Endodermal cell (in vitro differentiated cells): ENCODE data around the gene FMO4. TPM values are rescaled to one million over a fixed set of nuclear protein-coding genes. Genes with fewer than 3 reads are reported as not detected.

Experiments used
- DNase-seq: peaks from one replicate; pipeline ENCODE4 v3.0.0-alpha.2; 2017
- H3K27ac ChIP-seq: 2 replicates; pipeline ENCODE4 v1.5.1; 2013; ENCODE audit warnings: mild to moderate bottlenecking, low read depth, low read length, moderate library complexity
- H3K27me3 ChIP-seq: 2 replicates; pipeline ENCODE4 v1.6.1; 2013; ENCODE audit warnings: mild to moderate bottlenecking, low read length, moderate library complexity; ENCODE audit not compliant: insufficient read depth, control insufficient read depth, poor library complexity, severe bottlenecking
- H3K36me3 ChIP-seq: 2 replicates; pipeline ENCODE4 v1.7.0; 2013; ENCODE audit warnings: mild to moderate bottlenecking, low read length, moderate library complexity; ENCODE audit not compliant: control insufficient read depth, insufficient read depth
- H3K4me1 ChIP-seq: one replicate; pipeline ENCODE4 v1.7.0; 2013; ENCODE audit warnings: low read length; ENCODE audit not compliant: control insufficient read depth, insufficient read depth
- H3K4me3 ChIP-seq: 2 replicates; pipeline ENCODE4 v1.5.1; 2013; ENCODE audit warnings: mild to moderate bottlenecking, low read length, moderate library complexity
- H3K9ac ChIP-seq: 2 replicates; pipeline ENCODE4 v1.6.1; 2013; ENCODE audit warnings: mild to moderate bottlenecking, low read length, moderate library complexity; ENCODE audit not compliant: poor library complexity, severe bottlenecking; ENCODE audit errors: extremely low read depth
- H3K9me3 ChIP-seq: 2 replicates; pipeline ENCODE4 v1.6.1; 2013; ENCODE audit warnings: mild to moderate bottlenecking, low read length, moderate library complexity; ENCODE audit not compliant: control insufficient read depth
- H3K27ac Mint-ChIP-seq: 2 replicates; pipeline ENCODE4 v1.8.0; 2020; ENCODE audit warnings: mixed read lengths
- H3K27me3 Mint-ChIP-seq: 2 replicates; pipeline ENCODE4 v1.8.0; 2021; ENCODE audit warnings: mild to moderate bottlenecking, mixed read lengths; ENCODE audit not compliant: insufficient read depth
- H3K36me3 Mint-ChIP-seq: 2 replicates; pipeline ENCODE4 v1.8.0; 2020; ENCODE audit warnings: low read depth, mixed read lengths
- H3K4me1 Mint-ChIP-seq: 2 replicates; pipeline ENCODE4 v1.8.0; 2020; ENCODE audit warnings: mixed read lengths
- H3K4me3 Mint-ChIP-seq: 2 replicates; pipeline ENCODE4 v1.8.0; 2020; ENCODE audit warnings: mild to moderate bottlenecking, moderate library complexity, mixed read lengths
- H3K9me3 Mint-ChIP-seq: 2 replicates; pipeline ENCODE4 v1.8.0; 2020; ENCODE audit warnings: mild to moderate bottlenecking, mixed read lengths
- WGBS, 2 experiments: methylation state at CpG; one replicate each; pipeline versions ENCODE4 v1.1.5 to v1.1.7; 2013; ENCODE audit warnings: missing lambda C conversion rate in 2 of 2, mixed read lengths in 1 of 2; ENCODE audit not compliant: insufficient coverage in 1 of 2, insufficient read length in 1 of 2; 5-methylcytosine and 5-hydroxymethylcytosine counted together
- long read RNA-seq, 4 experiments: library from polyadenylated mRNA in 2 of 4; library from RNA in 1 of 4; library from capped mRNA in 1 of 4; stranded (forward) in 3 of 4; unstranded in 1 of 4; transcript quantifications; one replicate each; pipeline ENCODE4 v2.0.0, GENCODE V29; 2020 to 2021; ENCODE audit warnings: inconsistent platforms in 1 of 4
- polyA plus RNA-seq, 2 experiments: library from polyadenylated mRNA; stranded (reverse); fragments of 50-300 nt; gene quantifications; one replicate each; pipeline ENCODE4 v1.2.3, GENCODE V29; 2013
- total RNA-seq, 2 donors: library from RNA; stranded (reverse); fragmentation: NEBNext Ultra II Directional in 1 of 2; extraction: Animal tissue kit (Norgen Biotek cat#: 25700) in 1 of 2; gene quantifications; 2 replicates in 1 of 2; 3 replicates in 1 of 2; pipeline ENCODE4 v1.2.1, GENCODE V29; 2021
- TF ChIP-seq, protein P1 (sequence below): fragments of 200-600 bp; sonication (generic); conservative IDR thresholded peaks from 2 replicates; pipeline ENCODE4 v1.5.0; 2021; ENCODE audit warnings: antibody characterized with exemption, mild to moderate bottlenecking

FMO4 gene, protein sequence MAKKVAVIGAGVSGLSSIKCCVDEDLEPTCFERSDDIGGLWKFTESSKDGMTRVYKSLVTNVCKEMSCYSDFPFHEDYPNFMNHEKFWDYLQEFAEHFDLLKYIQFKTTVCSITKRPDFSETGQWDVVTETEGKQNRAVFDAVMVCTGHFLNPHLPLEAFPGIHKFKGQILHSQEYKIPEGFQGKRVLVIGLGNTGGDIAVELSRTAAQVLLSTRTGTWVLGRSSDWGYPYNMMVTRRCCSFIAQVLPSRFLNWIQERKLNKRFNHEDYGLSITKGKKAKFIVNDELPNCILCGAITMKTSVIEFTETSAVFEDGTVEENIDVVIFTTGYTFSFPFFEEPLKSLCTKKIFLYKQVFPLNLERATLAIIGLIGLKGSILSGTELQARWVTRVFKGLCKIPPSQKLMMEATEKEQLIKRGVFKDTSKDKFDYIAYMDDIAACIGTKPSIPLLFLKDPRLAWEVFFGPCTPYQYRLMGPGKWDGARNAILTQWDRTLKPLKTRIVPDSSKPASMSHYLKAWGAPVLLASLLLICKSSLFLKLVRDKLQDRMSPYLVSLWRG
- total RNA-seq = 1 to 10 TPM; 2.5 to 3.5 TPM
- polyA plus RNA-seq (2013, experiment 1 of 2) = 2.4 TPM
- polyA plus RNA-seq (2013, experiment 2 of 2) = 4.2 TPM
- long read RNA-seq, experiment 1, partial matches to known transcripts = 2 of 3 reads
- long read RNA-seq, experiment 1, other reads (novel, unspliced or antisense) = 0 of 3 reads
- long read RNA-seq, experiment 2, partial matches to known transcripts = 3 of 6 reads
- long read RNA-seq, experiment 2, other reads (novel, unspliced or antisense) = 1 of 6 reads
- long read RNA-seq, experiment 3, partial matches to known transcripts = 7 of 14 reads
- long read RNA-seq, experiment 3, other reads (novel, unspliced or antisense) = 4 of 14 reads
- long read RNA-seq, experiment 4, partial matches to known transcripts = 8 of 9 reads
- long read RNA-seq, experiment 4, other reads (novel, unspliced or antisense) = 1 of 9 reads

DNA sequence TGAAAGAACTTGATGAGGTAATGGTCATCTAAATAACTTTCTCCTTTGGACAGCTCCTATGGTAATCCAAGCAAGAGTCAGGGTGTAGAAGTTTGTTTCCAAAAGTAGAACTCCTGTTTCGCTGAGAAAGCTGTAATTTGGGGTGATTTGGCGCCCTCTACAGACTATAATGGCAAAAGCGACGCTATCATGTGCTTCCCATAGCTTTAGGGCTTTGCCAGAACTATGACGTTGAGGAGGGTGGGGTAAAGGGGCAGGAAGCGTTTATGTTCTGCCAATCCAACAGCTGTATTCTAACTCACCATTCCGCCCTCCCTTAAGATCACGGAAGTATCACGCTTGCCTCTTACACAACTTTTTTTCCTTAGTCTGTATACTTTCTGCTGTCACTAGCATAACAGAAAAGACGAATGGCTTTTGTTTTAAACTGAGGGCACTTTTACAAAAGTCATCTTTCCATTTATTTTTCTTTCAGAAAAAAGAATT is at the start of gene FMO4:
Gene FMO4 (plus strand): TSS at position 349 of the 486 bp plus-strand sequence. CDS start 5,643 bp downstream, outside the sequence.
- Mint-ChIP-seq H3K27me3 (no peaks in the 10 kb centered on the region), H3K9me3 (peaks cover 2% of the 10 kb centered on the region), H3K36me3 (peaks cover 2% of the 10 kb centered on the region), H3K4me3 (peak within 1 kb of the TSS; percentile 49), H3K4me1 (peaks cover 17% of the 10 kb centered on the region), H3K27ac (peak within 1 kb of the TSS; percentile 87)
- H3K4me3 ChIP-seq = peak within 1 kb of the TSS; percentile 75
- H3K4me1 ChIP-seq = peaks cover 7% of the 10 kb centered on the region
- H3K36me3 ChIP-seq = no peaks in the 10 kb centered on the region
- H3K9me3 ChIP-seq = peaks cover 5% of the 10 kb centered on the region
- H3K27ac ChIP-seq = no peak within 1 kb of the TSS
- TF ChIP-seq, protein P1, sequence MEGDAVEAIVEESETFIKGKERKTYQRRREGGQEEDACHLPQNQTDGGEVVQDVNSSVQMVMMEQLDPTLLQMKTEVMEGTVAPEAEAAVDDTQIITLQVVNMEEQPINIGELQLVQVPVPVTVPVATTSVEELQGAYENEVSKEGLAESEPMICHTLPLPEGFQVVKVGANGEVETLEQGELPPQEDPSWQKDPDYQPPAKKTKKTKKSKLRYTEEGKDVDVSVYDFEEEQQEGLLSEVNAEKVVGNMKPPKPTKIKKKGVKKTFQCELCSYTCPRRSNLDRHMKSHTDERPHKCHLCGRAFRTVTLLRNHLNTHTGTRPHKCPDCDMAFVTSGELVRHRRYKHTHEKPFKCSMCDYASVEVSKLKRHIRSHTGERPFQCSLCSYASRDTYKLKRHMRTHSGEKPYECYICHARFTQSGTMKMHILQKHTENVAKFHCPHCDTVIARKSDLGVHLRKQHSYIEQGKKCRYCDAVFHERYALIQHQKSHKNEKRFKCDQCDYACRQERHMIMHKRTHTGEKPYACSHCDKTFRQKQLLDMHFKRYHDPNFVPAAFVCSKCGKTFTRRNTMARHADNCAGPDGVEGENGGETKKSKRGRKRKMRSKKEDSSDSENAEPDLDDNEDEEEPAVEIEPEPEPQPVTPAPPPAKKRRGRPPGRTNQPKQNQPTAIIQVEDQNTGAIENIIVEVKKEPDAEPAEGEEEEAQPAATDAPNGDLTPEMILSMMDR = peak; percentile 94
- DNase-seq = peak; percentile 93
- no peak within 1 kb of the TSS for H3K9ac ChIP-seq
- H3K27me3 ChIP-seq = no peaks in the 10 kb centered on the region
- WGBS, 2 experiments = 0 to 3% methylated on average over 5 to 10 of the region's 10 CpGs

DNA sequence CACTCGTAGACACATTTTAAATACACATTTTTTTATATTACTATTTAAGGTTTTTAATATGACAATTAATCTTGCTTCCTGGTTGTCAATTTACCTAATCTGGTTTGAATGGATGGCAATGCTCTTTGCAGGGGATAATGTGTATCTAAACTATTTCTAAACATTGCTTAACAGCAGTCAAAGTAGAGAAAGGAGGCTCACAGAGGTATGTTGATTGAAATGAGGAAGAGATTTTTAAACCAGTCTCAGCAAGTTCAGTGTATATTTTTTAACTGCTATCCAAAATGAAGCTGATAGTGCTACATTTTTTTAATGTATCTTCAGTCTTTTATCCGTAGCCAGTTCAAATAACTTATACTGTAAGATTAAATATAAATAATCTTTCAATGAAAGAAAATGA is 48.3 kb upstream of the FMO4 start:
- H3K27me3 ChIP-seq = no peaks in the 10 kb centered on the region
- no peaks in the 10 kb centered on the region for H3K27me3 Mint-ChIP-seq
- no peak overlapping the region for H3K4me3 Mint-ChIP-seq
- no peak overlapping the region for H3K27ac Mint-ChIP-seq
- H3K27ac ChIP-seq = no peak overlapping the region
- TF ChIP-seq, protein P1 = no peak
- H3K4me3 ChIP-seq = no peak overlapping the region
- H3K9me3 ChIP-seq = no peaks in the 10 kb centered on the region
- H3K36me3 Mint-ChIP-seq = no peaks in the 10 kb centered on the region
- no peaks in the 10 kb centered on the region for H3K4me1 Mint-ChIP-seq
- H3K36me3 ChIP-seq = no peaks in the 10 kb centered on the region
- H3K9ac ChIP-seq = no peak overlapping the region
- 88% methylated on average over 1 of the region's 2 CpGs; no CpG with 5 or more reads in 1 of the 2 experiments for WGBS, 2 experiments
- no peaks in the 10 kb centered on the region for H3K9me3 Mint-ChIP-seq
- no peaks in the 10 kb centered on the region for H3K4me1 ChIP-seq
- no peak for DNase-seq

DNA sequence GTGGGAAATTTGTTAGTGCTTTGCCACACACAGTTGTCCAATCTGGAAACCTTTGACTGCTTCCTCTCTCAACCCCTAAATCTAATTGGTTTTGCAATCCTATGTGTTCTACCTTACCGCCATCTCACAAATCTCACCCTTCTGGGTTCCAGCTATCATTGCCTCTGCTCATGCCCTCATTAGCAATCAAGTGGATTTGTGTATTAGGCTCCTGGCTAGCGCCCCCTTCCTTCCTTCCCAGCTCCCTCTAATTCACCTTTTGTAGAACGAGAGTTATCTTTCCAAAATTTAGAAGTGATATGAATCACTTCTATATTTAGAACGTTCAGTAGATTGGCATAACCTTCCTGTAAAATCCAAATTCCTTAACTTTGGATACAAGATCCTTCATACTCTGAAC is 47.1 kb upstream of the FMO4 start:
- Histone ChIP-seq H3K4me3 (no peak overlapping the region), H3K27ac (no peak overlapping the region), H3K9ac (no peak overlapping the region), H3K4me1 (no peaks in the 10 kb centered on the region), H3K9me3 (no peaks in the 10 kb centered on the region), H3K36me3 (no peaks in the 10 kb centered on the region), H3K27me3 (no peaks in the 10 kb centered on the region)
- no peak overlapping the region for H3K4me3 Mint-ChIP-seq
- DNase-seq = no peak
- 69 to 82% methylated on average over 3 to 4 of the region's 4 CpGs for WGBS, 2 experiments
- no peak overlapping the region for H3K27ac Mint-ChIP-seq
- TF ChIP-seq, protein P1 = peak; percentile 40
- no peaks in the 10 kb centered on the region for H3K27me3 Mint-ChIP-seq
- H3K4me1 Mint-ChIP-seq = no peaks in the 10 kb centered on the region
- H3K9me3 Mint-ChIP-seq = no peaks in the 10 kb centered on the region
- no peaks in the 10 kb centered on the region for H3K36me3 Mint-ChIP-seq
